ENCODE measurements around the gene SUSD1.
A peak's percentile ranks its signal among the peaks of the same experiment; 100 is the strongest.
"Not testable (repeated sequence)": the region's sequence is repeated elsewhere in the genome, so short reads cannot be mapped to it uniquely, and the experiment has no call there.

The SUSD1 gene

GRCh38 chr9:112129246-112129645 lies 45.9 kb downstream of the SUSD1 start:
- DNase-seq (ENCODE audit: low read depth in 2 of 2), result no peak

DNA sequence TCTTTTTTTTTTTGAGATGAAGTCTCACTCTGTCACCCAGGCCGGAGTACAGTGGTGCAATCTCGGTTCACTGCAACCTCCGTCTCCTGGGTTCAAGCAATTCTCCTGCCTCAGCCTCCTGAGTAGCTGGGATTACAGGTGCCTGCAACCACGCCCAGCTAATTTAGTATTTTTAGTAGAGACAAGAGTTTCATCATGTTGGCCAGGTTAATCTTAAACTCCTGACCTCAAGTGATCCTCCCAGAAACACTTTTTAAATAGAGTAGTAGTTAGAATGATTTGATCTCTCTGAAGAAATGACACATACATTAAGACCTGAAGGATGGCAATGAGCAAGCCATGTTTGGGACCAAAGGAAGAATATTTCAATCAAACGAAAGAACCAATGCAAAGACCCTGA lies 46.7 kb downstream of the SUSD1 start:
- DNase-seq (ENCODE audit: low read depth in 2 of 2), result not testable (repeated sequence)

GRCh38 chr9:112127281-112127680 lies 47.8 kb downstream of the SUSD1 start:
- no peak for DNase-seq (ENCODE audit: low read depth in 2 of 2)

GRCh38 chr9:112125951-112126388 lies 49.1 kb downstream of the SUSD1 start:
- no peak for DNase-seq (ENCODE audit: low read depth in 2 of 2)

DNA sequence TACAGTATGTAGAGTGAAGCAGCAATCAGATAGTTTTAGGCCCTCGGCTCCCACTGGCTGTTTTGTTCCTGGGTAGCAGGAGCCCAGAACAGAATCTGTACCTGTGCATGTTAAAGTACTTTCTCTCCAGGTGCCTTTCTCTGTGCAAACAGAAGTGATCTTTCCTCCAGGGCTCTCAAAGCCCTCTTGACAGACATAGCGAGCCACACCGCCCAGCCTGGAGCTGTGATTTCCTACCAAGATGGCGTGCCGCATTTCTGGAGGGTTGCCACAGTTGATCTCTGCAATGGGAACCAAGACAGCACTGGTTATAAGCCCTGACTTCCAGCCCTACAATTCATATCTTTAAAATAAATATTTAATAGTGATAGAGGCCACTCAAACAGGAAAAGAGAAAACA lies 50.9 kb downstream of the SUSD1 start:
- DNase-seq (ENCODE audit: low read depth in 2 of 2), result no peak

DNA sequence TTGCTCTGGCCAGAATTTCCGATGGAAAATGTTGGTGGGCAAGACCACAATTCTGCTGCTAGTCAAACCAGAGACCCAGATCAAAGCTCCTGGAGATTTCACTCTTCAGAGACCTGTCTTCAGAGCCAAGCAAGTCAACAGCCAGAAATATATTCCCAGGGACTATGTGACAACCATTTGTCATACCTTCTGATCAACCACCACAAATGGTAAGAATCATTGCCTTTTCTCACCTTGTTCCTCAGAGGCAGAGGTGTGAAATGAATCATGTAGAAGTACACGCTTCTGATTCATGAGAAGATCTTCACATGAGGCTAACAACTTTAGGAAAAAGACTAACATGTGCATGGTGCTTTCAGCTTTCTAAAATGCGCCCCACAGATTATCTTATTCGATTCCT lies 53.5 kb downstream of the SUSD1 start:
- DNase-seq (ENCODE audit: low read depth in 2 of 2), result no peak

DNA sequence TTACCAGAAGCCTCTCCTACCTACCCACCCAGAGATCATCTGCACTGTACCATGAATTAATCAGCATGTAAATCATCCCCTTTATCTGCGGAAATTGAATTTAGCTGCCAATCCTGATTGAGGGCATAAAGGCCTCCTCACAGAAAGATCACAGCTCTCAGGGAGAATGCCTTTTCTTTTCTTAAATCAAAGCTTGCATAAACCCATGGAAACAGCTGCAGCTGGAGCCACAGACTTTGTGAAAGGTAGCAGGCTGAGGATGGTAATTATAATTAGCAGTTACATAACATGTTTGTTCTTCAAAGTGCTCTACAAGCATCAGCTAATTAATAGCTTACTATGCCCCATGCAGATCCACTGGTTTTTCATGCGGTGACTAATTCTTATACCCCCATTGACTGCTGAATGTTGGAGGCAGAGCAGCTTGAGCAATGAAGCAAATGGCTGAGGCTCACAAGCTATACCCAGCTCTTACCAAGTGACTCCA lies 54.6 kb downstream of the SUSD1 start:
- no peak for DNase-seq (ENCODE audit: low read depth in 2 of 2)

- no peak for DNase-seq (ENCODE audit: low read depth in 2 of 2)
Observed at GRCh38 chr9:112120030-112120341, 55.1 kb downstream of the SUSD1 start.

DNA sequence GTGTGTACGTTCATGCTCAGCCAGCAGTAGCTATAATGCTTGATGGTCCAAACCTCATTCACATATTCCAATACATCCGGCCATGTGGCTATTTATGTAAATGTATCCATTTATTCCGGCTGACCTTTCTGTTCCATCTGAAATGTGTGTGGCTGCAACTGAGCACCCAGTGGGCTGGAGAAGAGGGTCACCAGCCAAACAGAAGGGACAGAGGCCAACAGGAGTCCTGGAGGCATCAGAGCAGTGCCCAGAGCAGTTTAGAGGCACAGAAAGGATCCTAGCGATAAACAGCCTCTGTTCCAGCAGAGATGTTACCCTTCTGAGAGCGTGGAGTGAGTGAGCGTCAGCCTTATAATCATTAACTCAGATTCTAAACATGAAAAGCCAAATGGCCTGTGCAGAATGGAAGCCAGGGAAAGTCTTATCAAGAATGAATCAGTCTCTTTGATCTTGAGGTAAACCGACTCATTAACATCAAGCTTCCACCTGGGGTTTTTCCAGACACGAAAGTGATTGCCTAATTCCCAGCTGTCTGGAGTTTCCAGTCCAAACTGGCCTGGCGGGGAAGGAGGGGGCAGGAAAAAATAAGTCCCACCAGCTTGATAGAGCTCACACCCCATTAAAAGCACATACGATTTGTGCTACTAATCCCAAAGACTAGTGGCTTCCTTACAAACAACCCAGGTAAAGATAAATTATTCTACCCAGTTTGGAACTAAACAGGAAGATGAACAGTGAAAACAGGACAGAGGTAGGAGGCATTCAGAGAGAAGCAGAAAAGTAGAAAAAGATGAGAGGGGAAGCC lies 55.7 kb downstream of the SUSD1 start:
- no peak for DNase-seq (ENCODE audit: low read depth in 2 of 2)

GRCh38 chr9:112118009-112118408 lies 57.1 kb downstream of the SUSD1 start:
- DNase-seq (ENCODE audit: low read depth in 2 of 2), result no peak

DNA sequence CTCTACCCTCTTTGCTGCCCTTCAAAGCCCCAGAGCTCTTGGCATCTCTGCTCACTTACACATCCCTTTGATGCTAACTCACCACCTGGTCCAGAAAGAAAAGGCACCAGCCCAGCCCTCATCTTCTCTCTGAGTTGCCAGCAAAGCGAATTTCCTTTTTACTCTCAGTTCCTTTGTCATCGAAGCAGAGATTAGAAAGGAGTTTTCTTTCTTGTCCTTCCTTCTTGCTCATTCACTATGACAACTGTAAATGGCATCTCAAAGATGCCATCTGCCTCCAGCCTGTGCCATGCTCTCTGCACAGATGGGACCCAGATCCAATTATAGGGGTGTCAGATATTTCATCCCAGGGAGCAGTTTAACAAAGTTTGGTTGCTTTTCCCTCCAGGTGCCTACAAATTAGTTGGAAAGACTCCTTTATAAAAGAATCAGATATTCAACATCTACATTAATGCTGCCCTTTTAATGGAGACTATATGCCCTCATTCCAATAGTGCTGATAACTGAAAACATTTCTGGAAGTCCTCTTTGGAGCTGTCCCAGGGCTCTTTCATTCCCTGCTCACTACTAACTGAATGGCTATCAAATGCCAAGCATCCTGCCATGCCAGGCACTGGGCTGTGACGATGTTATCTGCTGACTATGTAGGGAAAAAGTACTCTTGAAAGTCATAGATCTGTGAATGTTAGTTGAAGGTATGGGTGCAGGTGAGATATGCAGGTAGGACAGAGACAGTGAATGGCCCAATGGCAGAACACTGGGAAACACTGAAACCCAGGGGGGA lies 58.9 kb downstream of the SUSD1 start:
- no peak for DNase-seq (ENCODE audit: low read depth in 2 of 2)

GRCh38 chr9:112115109-112115508 lies 60.0 kb downstream of the SUSD1 start:
- no peak for DNase-seq (ENCODE audit: low read depth in 2 of 2)

DNA sequence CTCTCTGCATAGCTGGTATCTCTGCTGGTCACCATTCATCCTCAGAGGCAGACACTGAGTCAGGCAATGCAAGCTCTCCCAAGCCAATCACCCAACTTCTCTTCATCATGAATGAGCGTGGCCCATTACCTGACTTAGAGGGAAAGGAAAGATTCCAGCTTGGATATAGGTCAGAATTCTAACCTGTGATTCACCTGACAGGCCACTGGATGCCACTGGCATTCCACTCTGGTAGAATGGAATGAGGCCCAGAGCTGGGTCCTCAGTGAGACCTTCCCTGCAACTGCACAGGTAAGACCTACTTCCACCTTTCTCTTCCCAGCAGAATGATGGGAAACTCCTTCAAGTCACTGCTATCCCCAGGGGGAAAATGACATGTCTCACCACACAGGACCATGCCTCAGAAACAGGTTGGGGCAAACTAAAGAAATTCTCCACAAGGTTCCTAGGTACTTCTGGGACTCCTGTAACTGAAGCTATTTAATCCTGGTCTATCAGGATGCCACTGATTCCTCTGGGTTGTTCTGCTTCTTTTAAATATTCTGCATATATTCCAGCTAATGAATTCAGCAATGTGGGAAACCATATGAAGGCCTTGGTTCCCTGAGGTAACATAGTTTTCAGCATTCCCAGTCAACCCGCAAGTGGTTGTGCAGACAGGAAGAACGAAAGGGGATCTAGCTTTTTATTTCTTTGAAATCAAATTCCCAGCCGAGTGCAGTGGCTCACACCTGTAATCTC lies 62.0 kb downstream of the SUSD1 start:
- no peak for DNase-seq (ENCODE audit: low read depth in 2 of 2)

DNA sequence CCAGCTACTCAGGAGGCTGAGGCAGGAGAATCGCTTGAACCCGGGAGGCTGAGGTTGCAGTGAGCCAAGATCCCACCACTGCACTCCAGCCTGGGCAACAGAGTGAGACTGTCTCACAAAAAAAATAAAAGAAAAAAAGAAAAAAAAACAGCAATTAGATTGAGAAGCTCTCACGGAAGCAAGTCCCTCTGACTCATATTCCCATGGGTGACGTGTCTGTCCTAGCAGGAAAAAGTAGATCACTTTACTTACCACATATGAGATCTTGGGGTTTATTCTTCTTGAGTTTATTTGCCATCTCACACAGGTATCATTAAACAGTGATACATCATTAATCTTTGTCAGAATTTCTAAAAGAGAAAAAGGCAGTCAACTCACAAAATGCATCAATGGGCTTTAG lies 62.6 kb downstream of the SUSD1 start:
- DNase-seq (ENCODE audit: low read depth in 2 of 2), result no peak

GRCh38 chr9:112111461-112111860 lies 63.6 kb downstream of the SUSD1 start:
- no peak for DNase-seq (ENCODE audit: low read depth in 2 of 2)

GRCh38 chr9:112110777-112111113 lies 64.4 kb downstream of the SUSD1 start:
- no peak for DNase-seq (ENCODE audit: low read depth in 2 of 2)

GRCh38 chr9:112110094-112110776 lies 64.9 kb downstream of the SUSD1 start:
- no peak for DNase-seq (ENCODE audit: low read depth in 2 of 2)

DNA sequence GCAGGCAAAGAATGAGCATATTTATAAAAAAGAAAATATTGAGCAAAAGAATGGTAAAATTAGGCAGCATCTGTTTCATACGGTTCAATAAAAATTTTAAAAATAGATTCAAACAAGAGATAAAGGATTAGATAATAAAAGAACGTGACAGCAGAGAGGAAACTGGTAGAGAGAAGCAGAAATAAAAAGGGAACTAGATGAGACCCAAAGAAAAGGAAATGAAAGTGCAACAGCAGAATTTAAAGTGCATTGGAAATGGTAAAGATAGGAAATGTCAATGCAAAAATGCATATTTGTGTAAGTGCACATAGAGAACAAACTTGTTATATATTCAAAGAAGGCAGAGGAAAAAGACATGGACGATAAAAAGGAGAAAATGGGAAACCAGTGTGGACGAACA lies 70.2 kb downstream of the SUSD1 start:
- no peak for DNase-seq (ENCODE audit: low read depth in 2 of 2)

DNA sequence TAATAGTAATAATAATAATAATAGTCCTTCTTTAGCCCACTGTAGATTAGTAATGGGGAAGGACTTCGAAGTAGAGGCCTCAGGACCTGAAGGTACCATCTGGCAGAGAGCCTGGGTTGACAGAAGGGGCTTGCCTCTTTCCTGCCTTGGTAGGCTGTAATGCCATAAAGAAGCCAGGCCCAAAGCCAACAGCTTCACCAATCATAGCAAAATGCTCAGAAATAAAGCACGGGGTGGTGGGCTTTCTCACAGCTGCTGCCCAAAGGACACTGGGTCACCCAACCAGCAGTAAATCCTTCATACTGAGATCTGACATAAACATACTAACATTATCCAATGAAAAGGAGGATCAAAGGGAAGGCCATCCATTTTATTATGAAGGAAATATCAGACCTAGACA lies 70.7 kb downstream of the SUSD1 start:
- no peak for DNase-seq (ENCODE audit: low read depth in 2 of 2)

DNA sequence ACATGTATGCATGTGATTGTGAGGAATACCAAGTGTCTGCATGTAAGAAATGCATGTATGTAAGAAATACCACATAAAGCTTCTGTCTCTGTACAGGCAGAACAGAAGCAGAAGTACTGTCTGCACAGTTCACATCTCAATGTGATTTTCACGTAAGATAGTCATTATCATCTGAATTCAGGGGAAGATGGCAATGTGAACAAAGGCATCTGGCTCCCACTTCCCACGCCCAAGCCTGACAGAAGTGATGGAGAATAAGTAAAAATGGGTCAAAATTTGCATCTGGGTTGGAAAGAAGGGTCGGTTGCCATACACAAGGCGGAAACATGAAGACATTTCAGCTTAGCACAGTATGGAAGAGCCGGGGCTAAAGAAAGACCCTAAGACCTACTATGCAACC lies 71.7 kb downstream of the SUSD1 start:
- DNase-seq (ENCODE audit: low read depth in 2 of 2), result no peak

DNA sequence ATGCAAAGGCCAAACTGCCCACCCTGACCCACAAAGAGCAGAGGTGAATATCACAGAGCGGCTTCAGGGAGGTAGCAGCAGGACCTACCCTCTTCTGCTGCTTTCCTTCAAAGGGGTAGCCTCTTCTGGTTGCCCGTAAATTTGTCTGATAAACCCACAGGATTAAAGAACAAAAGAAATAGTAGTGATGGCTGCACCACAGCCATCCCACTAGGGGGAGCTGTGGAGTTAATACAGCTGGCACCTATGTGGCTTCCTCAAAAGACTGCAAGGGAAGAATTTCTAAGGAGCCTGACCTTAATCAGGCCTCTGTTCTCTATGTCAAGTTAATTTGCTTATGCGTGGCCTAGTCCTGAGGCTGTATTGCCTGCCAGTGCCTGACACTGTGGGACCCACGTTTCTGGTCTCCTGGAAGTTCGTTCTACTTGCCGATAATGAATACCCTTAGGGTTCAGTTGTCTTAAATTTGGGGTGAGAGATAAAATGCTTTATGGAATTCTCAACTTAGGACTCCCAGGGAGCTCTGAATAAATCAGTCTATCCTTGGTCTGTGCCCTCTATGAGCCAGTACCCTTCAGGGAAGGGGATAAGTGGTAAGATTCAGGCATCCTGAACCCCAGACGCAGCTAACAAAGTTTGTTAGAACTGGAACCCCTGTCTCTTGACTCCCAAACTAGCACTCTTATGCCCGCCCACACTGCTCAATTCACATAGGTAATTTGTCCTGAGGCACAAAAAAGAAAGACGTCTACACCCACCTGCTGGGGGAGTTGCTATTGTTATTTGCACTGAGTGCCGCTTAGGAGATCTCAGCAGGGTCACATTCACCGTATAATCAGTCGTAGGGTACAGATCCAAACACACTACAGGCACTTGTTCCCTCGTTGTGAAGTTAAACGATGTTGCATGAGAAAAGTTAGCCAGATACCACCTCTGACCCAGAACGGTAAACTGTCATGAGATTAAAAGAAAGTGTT lies 77.1 kb downstream of the SUSD1 start:
- DNase-seq (ENCODE audit: low read depth in 2 of 2), result peak; percentile 24 to 36

Data from stimulated activated CD8-positive, alpha-beta memory T cell treated with anti-CD3 and anti-CD28 coated beads, Interleukin-15, amount 100 ng/mL, for 48 hours (primary cell).